Liver (tissue), 3 donors: ENCODE measurements around the gene C10orf120.

Experiments
- CTCF ChIP-seq: fragments of 150-350 bp; IDR thresholded peaks from 2 replicates; pipeline ENCODE4 v1.5.1; 2017; ENCODE audit warnings: improper control_type of control experiment, low read depth, low read length; ENCODE audit not compliant: missing input control
- EGR1 ChIP-seq, 2 donors: IDR thresholded peaks; 2 replicates each; pipeline ENCODE4 v1.6.1; 2016 to 2018; ENCODE audit warnings: antibody characterized with exemption in 2 of 2, low read depth in 2 of 2
- FOXA1 ChIP-seq: IDR thresholded peaks from 2 replicates; pipeline ENCODE4 v1.6.1; 2016; ENCODE audit warnings: antibody characterized with exemption
- GABPA ChIP-seq, 2 donors: IDR thresholded peaks in 1 of 2; conservative IDR thresholded peaks in 1 of 2; 2 replicates each; pipeline ENCODE4 v1.6.1; 2016; ENCODE audit warnings: antibody characterized with exemption in 2 of 2, mild to moderate bottlenecking in 1 of 2, moderate library complexity in 1 of 2
- MAX ChIP-seq: IDR thresholded peaks from 2 replicates; pipeline ENCODE4 v1.6.1; 2016; ENCODE audit warnings: antibody characterized with exemption
- NR2F2 ChIP-seq: IDR thresholded peaks from 2 replicates; pipeline ENCODE4 v1.6.1; 2016; ENCODE audit warnings: antibody characterized with exemption
- RAD21 ChIP-seq, 2 donors: IDR thresholded peaks; 2 replicates each; pipeline ENCODE4 v1.6.1; 2016; ENCODE audit warnings: antibody characterized with exemption in 2 of 2, mild to moderate bottlenecking in 2 of 2
- SP1 ChIP-seq: IDR thresholded peaks from 2 replicates; pipeline ENCODE4 v1.6.1; 2018; ENCODE audit warnings: antibody characterized with exemption, mild to moderate bottlenecking
- TAF1 ChIP-seq: conservative IDR thresholded peaks from 2 replicates; pipeline ENCODE4 v1.6.1; 2016; ENCODE audit warnings: antibody characterized with exemption, mild to moderate bottlenecking
- YY1 ChIP-seq: IDR thresholded peaks from 2 replicates; pipeline ENCODE4 v1.6.1; 2016; ENCODE audit warnings: antibody characterized with exemption, mild to moderate bottlenecking
- ZBTB33 ChIP-seq: IDR thresholded peaks from 2 replicates; pipeline ENCODE4 v1.6.1; 2016; ENCODE audit warnings: antibody characterized with exemption
- TF ChIP-seq, protein P1 (sequence below): IDR thresholded peaks from 2 replicates; pipeline ENCODE4 v1.6.1; 2016; ENCODE audit warnings: antibody characterized with exemption, mild to moderate bottlenecking
- donor health status: healthy.
- donor health status: healthy.

DNA sequence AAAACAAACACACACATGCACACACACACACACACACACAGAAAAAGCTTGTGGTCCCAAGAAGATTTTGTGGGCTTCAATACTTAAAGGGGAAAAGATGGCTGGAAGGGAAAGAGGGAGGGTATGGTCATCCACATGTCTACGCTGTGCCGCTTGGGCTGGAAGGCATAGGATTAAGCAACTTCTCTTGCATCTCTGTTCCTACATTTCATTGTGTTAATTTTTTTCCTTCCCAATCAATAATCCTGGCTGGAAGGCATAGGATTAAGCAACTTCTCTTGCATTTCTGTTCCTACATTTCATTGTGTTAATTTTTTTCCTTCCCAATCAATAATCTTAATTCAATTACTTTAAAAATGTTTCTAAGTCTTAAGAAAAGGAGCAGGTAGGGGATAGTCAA lies 30.6 kb downstream of the C10orf120 start:
- no peak for TF ChIP-seq YY1
- TF ChIP-seq, protein P1, sequence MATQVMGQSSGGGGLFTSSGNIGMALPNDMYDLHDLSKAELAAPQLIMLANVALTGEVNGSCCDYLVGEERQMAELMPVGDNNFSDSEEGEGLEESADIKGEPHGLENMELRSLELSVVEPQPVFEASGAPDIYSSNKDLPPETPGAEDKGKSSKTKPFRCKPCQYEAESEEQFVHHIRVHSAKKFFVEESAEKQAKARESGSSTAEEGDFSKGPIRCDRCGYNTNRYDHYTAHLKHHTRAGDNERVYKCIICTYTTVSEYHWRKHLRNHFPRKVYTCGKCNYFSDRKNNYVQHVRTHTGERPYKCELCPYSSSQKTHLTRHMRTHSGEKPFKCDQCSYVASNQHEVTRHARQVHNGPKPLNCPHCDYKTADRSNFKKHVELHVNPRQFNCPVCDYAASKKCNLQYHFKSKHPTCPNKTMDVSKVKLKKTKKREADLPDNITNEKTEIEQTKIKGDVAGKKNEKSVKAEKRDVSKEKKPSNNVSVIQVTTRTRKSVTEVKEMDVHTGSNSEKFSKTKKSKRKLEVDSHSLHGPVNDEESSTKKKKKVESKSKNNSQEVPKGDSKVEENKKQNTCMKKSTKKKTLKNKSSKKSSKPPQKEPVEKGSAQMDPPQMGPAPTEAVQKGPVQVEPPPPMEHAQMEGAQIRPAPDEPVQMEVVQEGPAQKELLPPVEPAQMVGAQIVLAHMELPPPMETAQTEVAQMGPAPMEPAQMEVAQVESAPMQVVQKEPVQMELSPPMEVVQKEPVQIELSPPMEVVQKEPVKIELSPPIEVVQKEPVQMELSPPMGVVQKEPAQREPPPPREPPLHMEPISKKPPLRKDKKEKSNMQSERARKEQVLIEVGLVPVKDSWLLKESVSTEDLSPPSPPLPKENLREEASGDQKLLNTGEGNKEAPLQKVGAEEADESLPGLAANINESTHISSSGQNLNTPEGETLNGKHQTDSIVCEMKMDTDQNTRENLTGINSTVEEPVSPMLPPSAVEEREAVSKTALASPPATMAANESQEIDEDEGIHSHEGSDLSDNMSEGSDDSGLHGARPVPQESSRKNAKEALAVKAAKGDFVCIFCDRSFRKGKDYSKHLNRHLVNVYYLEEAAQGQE: no peak
- TF ChIP-seq EGR1 (IDR thresholded peaks at IDR 0.05; ENCODE audit: low read depth in 2 of 2): no peak
- no peak for TF ChIP-seq CTCF
- no peak for TF ChIP-seq TAF1
- TF ChIP-seq MAX: no peak
- TF ChIP-seq GABPA (IDR thresholded peaks at IDR 0.05 in 1 of 2, conservative IDR thresholded peaks at IDR 0.05 in 1 of 2): no peak
- TF ChIP-seq ZBTB33: no peak
- no peak for TF ChIP-seq SP1
- no peak for TF ChIP-seq RAD21 (IDR thresholded peaks at IDR 0.05)
- TF ChIP-seq FOXA1: no peak
- no peak for TF ChIP-seq NR2F2
